22Rv1 (cell line): ENCODE results near the gene SESTD1.

Source experiments
- ZFX ChIP-seq: fragments of 450-650 bp; IDR thresholded peaks from 2 replicates; pipeline ENCODE4 v1.6.1; 2017; ENCODE audit warnings: antibody characterized with exemption, borderline replicate concordance
- TF ChIP-seq, protein P1 (sequence below): fragments of 450-650 bp; IDR thresholded peaks from 2 replicates; pipeline ENCODE4 v1.5.1; 2017; ENCODE audit warnings: mild to moderate bottlenecking

GRCh38 chr2:179106342-179106675 is 158.3 kb downstream of the SESTD1 start:
- TF ChIP-seq, protein P1, sequence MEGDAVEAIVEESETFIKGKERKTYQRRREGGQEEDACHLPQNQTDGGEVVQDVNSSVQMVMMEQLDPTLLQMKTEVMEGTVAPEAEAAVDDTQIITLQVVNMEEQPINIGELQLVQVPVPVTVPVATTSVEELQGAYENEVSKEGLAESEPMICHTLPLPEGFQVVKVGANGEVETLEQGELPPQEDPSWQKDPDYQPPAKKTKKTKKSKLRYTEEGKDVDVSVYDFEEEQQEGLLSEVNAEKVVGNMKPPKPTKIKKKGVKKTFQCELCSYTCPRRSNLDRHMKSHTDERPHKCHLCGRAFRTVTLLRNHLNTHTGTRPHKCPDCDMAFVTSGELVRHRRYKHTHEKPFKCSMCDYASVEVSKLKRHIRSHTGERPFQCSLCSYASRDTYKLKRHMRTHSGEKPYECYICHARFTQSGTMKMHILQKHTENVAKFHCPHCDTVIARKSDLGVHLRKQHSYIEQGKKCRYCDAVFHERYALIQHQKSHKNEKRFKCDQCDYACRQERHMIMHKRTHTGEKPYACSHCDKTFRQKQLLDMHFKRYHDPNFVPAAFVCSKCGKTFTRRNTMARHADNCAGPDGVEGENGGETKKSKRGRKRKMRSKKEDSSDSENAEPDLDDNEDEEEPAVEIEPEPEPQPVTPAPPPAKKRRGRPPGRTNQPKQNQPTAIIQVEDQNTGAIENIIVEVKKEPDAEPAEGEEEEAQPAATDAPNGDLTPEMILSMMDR: no peak
- TF ChIP-seq ZFX: no peak
